Gastroesophageal sphincter (tissue), 3 donors: ENCODE measurements around the gene NHEJ1.

Experiments used
- EP300 ChIP-seq: sonication (generic); formaldehyde crosslinking; IDR thresholded peaks from one replicate; pipeline ENCODE4 v1.6.1; 2017; ENCODE audit warnings: antibody characterized with exemption, mild to moderate bottlenecking
- POLR2AphosphoS5 ChIP-seq: sonication (generic); formaldehyde crosslinking; IDR thresholded peaks from one replicate; pipeline ENCODE4 v1.6.1; 2017; ENCODE audit warnings: antibody characterized with exemption
- TF ChIP-seq, protein P1 (sequence below), 4 experiments: fragments of 200-600 bp in 2 of 4; fragments of 450-650 bp in 2 of 4; sonication (generic) in 1 of 4; IDR thresholded peaks; one replicate each; pipeline ENCODE4 v1.5.1; 2017 to 2019; ENCODE audit warnings: antibody characterized with exemption in 4 of 4, mild to moderate bottlenecking in 2 of 4, moderate library complexity in 2 of 4

DNA sequence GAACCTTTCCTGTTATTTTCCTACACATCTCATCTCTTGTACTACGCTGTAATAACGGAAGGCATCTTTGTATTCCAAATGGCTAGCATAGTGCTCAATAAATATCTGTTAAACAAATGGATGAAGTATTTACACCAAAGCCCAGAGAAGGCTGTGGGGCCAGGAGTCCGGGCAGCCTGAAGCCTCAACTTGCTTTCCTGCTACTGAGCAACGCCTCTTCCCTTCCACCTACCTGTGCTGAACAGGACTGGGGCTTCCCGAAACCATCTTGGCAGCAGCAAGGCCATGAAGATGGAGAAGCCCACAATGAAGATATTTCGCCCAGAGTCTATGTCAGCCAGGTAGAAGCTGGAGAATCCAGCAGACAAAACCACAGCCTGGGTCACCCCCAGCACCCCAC is 2.5 kb upstream of the NHEJ1 start:
- TF ChIP-seq POLR2AphosphoS5 (no peak), EP300 (no peak)
- TF ChIP-seq, protein P1, sequence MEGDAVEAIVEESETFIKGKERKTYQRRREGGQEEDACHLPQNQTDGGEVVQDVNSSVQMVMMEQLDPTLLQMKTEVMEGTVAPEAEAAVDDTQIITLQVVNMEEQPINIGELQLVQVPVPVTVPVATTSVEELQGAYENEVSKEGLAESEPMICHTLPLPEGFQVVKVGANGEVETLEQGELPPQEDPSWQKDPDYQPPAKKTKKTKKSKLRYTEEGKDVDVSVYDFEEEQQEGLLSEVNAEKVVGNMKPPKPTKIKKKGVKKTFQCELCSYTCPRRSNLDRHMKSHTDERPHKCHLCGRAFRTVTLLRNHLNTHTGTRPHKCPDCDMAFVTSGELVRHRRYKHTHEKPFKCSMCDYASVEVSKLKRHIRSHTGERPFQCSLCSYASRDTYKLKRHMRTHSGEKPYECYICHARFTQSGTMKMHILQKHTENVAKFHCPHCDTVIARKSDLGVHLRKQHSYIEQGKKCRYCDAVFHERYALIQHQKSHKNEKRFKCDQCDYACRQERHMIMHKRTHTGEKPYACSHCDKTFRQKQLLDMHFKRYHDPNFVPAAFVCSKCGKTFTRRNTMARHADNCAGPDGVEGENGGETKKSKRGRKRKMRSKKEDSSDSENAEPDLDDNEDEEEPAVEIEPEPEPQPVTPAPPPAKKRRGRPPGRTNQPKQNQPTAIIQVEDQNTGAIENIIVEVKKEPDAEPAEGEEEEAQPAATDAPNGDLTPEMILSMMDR (IDR thresholded peaks at IDR 0.05), result no peak
